SK-N-SH treated with all-trans-retinoic acid at 6 μM for 48 hours (cell line): ENCODE measurements around the gene KLLN.

ENCODE experiments used
- ATAC-seq: fragments of 200-7000 bp; cut with Tn5 transposase; 3 replicates; pipeline ENCODE4 v1.9.1; 2020; ENCODE audit warnings: mild to moderate bottlenecking, moderate library complexity
- ARNTL ChIP-seq: fragments of 450-650 bp; formaldehyde crosslinking; IDR thresholded peaks from 2 replicates; pipeline ENCODE4 v1.5.0; 2020; ENCODE audit warnings: low read depth, mild to moderate bottlenecking, moderate library complexity, borderline replicate concordance
- BACH2 ChIP-seq: fragments of 250-450 bp; sonication (Bioruptor Pico); IDR thresholded peaks from 2 replicates; pipeline ENCODE4 v1.9.0; 2021; ENCODE audit warnings: mild to moderate bottlenecking, borderline replicate concordance
- CREB5 ChIP-seq: fragments of 250-450 bp; sonication (Bioruptor Pico); IDR thresholded peaks from 2 replicates; pipeline ENCODE4 v1.5.1; 2020; ENCODE audit warnings: low read depth, mild to moderate bottlenecking, moderate library complexity
- CSDC2 ChIP-seq: fragments of 250-450 bp; sonication (Bioruptor Pico); IDR thresholded peaks from 2 replicates; pipeline ENCODE4 v1.5.0; 2020; ENCODE audit warnings: mild to moderate bottlenecking, moderate library complexity
- ESRRG ChIP-seq: fragments of 250-450 bp; sonication (Bioruptor Pico); IDR thresholded peaks from 2 replicates; pipeline ENCODE4 v1.6.1; 2021; ENCODE audit warnings: mild to moderate bottlenecking
- GLIS3 ChIP-seq: fragments of 250-450 bp; sonication (Bioruptor Pico); IDR thresholded peaks from 2 replicates; pipeline ENCODE4 v1.5.0; 2020; ENCODE audit warnings: mild to moderate bottlenecking, moderate library complexity
- ISL1 ChIP-seq: fragments of 250-450 bp; sonication (Bioruptor Pico); IDR thresholded peaks from 2 replicates; pipeline ENCODE4 v2.1.2; 2022; ENCODE audit warnings: mild to moderate bottlenecking, moderate library complexity
- POU6F1 ChIP-seq: fragments of 250-450 bp; sonication (Bioruptor Pico); IDR thresholded peaks from 2 replicates; pipeline ENCODE4 v1.8.0; 2021; ENCODE audit warnings: low read depth, mild to moderate bottlenecking, moderate library complexity, borderline replicate concordance
- PPARA ChIP-seq: fragments of 250-450 bp; sonication (Bioruptor Pico); IDR thresholded peaks from 2 replicates; pipeline ENCODE4 v1.5.0; 2020; ENCODE audit warnings: mild to moderate bottlenecking, borderline replicate concordance
- RARB ChIP-seq: fragments of 250-450 bp; sonication (Bioruptor Pico); IDR thresholded peaks from 2 replicates; pipeline ENCODE4 v1.8.0; 2021; ENCODE audit warnings: mild to moderate bottlenecking, moderate library complexity
- SNAI2 ChIP-seq: fragments of 250-450 bp; sonication (Bioruptor Pico); IDR thresholded peaks from 2 replicates; pipeline ENCODE4 v1.5.0; 2020; ENCODE audit warnings: mild to moderate bottlenecking, moderate library complexity
- TCF4 ChIP-seq: fragments of 250-450 bp; sonication (Bioruptor Pico); IDR thresholded peaks from 2 replicates; pipeline ENCODE4 v1.8.0; 2021; ENCODE audit warnings: mild to moderate bottlenecking, moderate library complexity, borderline replicate concordance
- TOX ChIP-seq: fragments of 250-450 bp; sonication (Bioruptor Pico); IDR thresholded peaks from 2 replicates; pipeline ENCODE4 v1.8.0; 2021; ENCODE audit warnings: mild to moderate bottlenecking, moderate library complexity, borderline replicate concordance
- TSHZ2 ChIP-seq: fragments of 250-450 bp; sonication (Bioruptor Pico); IDR thresholded peaks from 2 replicates; pipeline ENCODE4 v1.5.0; 2020; ENCODE audit warnings: mild to moderate bottlenecking, moderate library complexity
- ZC3H10 ChIP-seq: fragments of 250-450 bp; sonication (Bioruptor Pico); IDR thresholded peaks from 2 replicates; pipeline ENCODE4 v1.5.1; 2021; ENCODE audit warnings: mild to moderate bottlenecking, moderate library complexity
- ZFP3 ChIP-seq: fragments of 250-450 bp; sonication (Bioruptor Pico); IDR thresholded peaks from 2 replicates; pipeline ENCODE4 v1.5.0; 2020; ENCODE audit warnings: mild to moderate bottlenecking, moderate library complexity
- ZFP30 ChIP-seq: fragments of 450-650 bp; formaldehyde crosslinking; IDR thresholded peaks from 2 replicates; pipeline ENCODE4 v1.5.0; 2022; ENCODE audit warnings: mild to moderate bottlenecking, moderate library complexity
- ZNF565 ChIP-seq: fragments of 450-650 bp; formaldehyde crosslinking; conservative IDR thresholded peaks from 2 replicates; pipeline ENCODE4 v1.5.0; 2020; ENCODE audit warnings: low read depth, mild to moderate bottlenecking, moderate library complexity
- ZNF8 ChIP-seq: fragments of 450-650 bp; formaldehyde crosslinking; IDR thresholded peaks from 2 replicates; pipeline ENCODE4 v1.5.0; 2020; ENCODE audit warnings: mild to moderate bottlenecking, moderate library complexity
- TF ChIP-seq, protein P1 (sequence below): fragments of 250-450 bp; sonication (Bioruptor Pico); IDR thresholded peaks from 2 replicates; pipeline ENCODE4 v1.8.0; 2020; ENCODE audit warnings: mild to moderate bottlenecking, moderate library complexity, borderline replicate concordance

KLLN gene

GRCh38 chr10:87845624-87845998 is 17.7 kb downstream of the KLLN start:
- TF ChIP-seq ESRRG (CRISPR knock-in tag) (no peak), BACH2 (CRISPR knock-in tag) (no peak), ZNF8 (CRISPR knock-in tag) (no peak), CREB5 (CRISPR knock-in tag) (no peak), ZFP30 (CRISPR knock-in tag) (no peak), TSHZ2 (CRISPR knock-in tag) (no peak), GLIS3 (CRISPR knock-in tag) (no peak), ZFP3 (CRISPR knock-in tag) (no peak), PPARA (CRISPR knock-in tag) (no peak), ISL1 (CRISPR knock-in tag) (no peak), RARB (no peak), TCF4 (CRISPR knock-in tag) (no peak), TOX (no peak), CSDC2 (CRISPR knock-in tag) (no peak), SNAI2 (CRISPR knock-in tag) (no peak)
- TF ChIP-seq, protein P1, sequence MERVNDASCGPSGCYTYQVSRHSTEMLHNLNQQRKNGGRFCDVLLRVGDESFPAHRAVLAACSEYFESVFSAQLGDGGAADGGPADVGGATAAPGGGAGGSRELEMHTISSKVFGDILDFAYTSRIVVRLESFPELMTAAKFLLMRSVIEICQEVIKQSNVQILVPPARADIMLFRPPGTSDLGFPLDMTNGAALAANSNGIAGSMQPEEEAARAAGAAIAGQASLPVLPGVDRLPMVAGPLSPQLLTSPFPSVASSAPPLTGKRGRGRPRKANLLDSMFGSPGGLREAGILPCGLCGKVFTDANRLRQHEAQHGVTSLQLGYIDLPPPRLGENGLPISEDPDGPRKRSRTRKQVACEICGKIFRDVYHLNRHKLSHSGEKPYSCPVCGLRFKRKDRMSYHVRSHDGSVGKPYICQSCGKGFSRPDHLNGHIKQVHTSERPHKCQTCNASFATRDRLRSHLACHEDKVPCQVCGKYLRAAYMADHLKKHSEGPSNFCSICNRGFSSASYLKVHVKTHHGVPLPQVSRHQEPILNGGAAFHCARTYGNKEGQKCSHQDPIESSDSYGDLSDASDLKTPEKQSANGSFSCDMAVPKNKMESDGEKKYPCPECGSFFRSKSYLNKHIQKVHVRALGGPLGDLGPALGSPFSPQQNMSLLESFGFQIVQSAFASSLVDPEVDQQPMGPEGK: no peak

GRCh38 chr10:87844837-87845623 is 18.3 kb downstream of the KLLN start:
- no peak for TF ChIP-seq SNAI2 (CRISPR knock-in tag)
- TF ChIP-seq CSDC2 (CRISPR knock-in tag): no peak
- no peak for TF ChIP-seq ZC3H10 (CRISPR knock-in tag)
- no peak for TF ChIP-seq POU6F1 (CRISPR knock-in tag)
- no peak for TF ChIP-seq PPARA (CRISPR knock-in tag)
- no peak for TF ChIP-seq GLIS3 (CRISPR knock-in tag)
- no peak for TF ChIP-seq TSHZ2 (CRISPR knock-in tag)
- no peak for TF ChIP-seq ESRRG (CRISPR knock-in tag)
- no peak for TF ChIP-seq BACH2 (CRISPR knock-in tag)
- no peak for TF ChIP-seq RARB
- no peak for TF ChIP-seq TCF4 (CRISPR knock-in tag)
- ATAC-seq: peak; percentile 72

More at GRCh38 chr10:87845624-87845998, 17.7 kb downstream of the KLLN start:
- ATAC-seq: no peak

DNA sequence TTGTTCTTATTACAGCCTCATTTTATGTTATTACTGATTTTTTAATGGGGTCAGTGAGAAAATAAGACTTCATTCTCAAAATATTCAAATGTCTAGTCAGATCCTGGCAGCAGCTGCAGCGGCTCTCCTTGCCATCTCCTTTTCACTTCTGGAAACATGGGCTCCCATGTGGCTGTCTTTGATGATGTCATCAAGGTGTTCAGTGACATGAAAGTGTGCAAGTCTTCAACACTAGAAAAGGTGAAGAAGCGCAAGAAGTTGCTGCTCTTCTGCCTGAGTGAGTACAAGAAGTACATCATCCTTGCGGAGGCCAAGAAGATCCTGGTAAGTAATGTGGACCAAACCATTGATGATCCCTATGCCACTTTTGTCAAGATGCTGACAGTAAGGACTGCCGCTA is 19.6 kb downstream of the KLLN start:
- ATAC-seq: no peak
- TF ChIP-seq RARB (no peak), ARNTL (CRISPR knock-in tag) (no peak), POU6F1 (CRISPR knock-in tag) (no peak), ZNF565 (CRISPR knock-in tag) (no peak), TSHZ2 (CRISPR knock-in tag) (no peak)
